ENCODE measurements around the gene DLGAP1. TPM values are rescaled to one million over a fixed set of nuclear protein-coding genes. Genes with fewer than 3 reads are reported as not detected.

Gene DLGAP1
- total and polyA plus RNA-seq, 2 experiments from 2014 or later = 17.0 to 48.5 TPM

- TF ChIP-seq, protein P1, sequence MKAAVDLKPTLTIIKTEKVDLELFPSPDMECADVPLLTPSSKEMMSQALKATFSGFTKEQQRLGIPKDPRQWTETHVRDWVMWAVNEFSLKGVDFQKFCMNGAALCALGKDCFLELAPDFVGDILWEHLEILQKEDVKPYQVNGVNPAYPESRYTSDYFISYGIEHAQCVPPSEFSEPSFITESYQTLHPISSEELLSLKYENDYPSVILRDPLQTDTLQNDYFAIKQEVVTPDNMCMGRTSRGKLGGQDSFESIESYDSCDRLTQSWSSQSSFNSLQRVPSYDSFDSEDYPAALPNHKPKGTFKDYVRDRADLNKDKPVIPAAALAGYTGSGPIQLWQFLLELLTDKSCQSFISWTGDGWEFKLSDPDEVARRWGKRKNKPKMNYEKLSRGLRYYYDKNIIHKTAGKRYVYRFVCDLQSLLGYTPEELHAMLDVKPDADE (IDR thresholded peaks at IDR 0.05) = no peak
- TF ChIP-seq POLR2AphosphoS5 (IDR thresholded peaks at IDR 0.05; ENCODE audit: low read depth) = no peak
Observed at GRCh38 chr18:4250141-4250540, 205.0 kb downstream of the DLGAP1 start (continued).

DNA sequence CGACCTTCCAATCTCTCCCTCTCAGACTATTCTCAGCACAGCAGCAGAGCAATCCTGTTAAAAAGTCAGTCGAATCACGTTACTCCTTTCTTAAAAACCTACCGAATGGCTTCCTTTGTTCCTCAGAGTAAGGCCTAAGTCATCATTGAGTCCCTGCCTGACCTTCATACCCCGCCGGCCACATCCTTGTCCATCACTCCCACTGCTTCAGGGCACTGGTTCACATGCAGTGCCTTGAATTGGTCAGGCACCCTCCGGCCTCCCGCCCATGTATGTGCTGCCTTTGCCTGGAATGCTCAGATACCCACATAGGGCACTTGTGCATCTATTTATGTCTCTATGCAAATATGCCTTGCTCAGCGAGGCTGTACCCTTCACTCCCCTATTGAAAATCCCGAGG is 206.4 kb downstream of the DLGAP1 start:
- Histone ChIP-seq H3K4me2 (no peak overlapping the region), H4K20me1 (replicated peaks; ENCODE audit: insufficient read depth) (no peaks in the 10 kb centered on the region), H3K9me2 (ENCODE audit: insufficient read depth) (no peaks in the 10 kb centered on the region), H3F3A (replicated peaks; ENCODE audit: low read depth) (no peaks in the 10 kb centered on the region), H3K4me1 (ENCODE audit: insufficient read depth) (no peaks in the 10 kb centered on the region), H3K27me3 (ENCODE audit: insufficient read depth) (peaks cover 12% of the 10 kb centered on the region), H3K36me3 (ENCODE audit: insufficient read depth) (no peaks in the 10 kb centered on the region), H2AFZ (no peak overlapping the region), H3K79me2 (replicated peaks; ENCODE audit: insufficient read depth) (no peaks in the 10 kb centered on the region), H3K4me3 (no peak overlapping the region), H3K27ac (ENCODE audit: low read depth) (no peak overlapping the region)
- no peak for DNase-seq (ENCODE audit: low spot score)
- ATAC-seq = peak; percentile 45
- H3K9me3 Mint-ChIP-seq = no peaks in the 10 kb centered on the region
- no peak overlapping the region for H3K4me3 Mint-ChIP-seq
- H3K4me1 Mint-ChIP-seq = peaks cover 36% of the 10 kb centered on the region
- H3K36me3 Mint-ChIP-seq (ENCODE audit: low read depth) = no peaks in the 10 kb centered on the region
- H3K27ac Mint-ChIP-seq = no peak overlapping the region
- no peaks in the 10 kb centered on the region for H3K27me3 Mint-ChIP-seq (ENCODE audit: insufficient read depth, low read depth, poor library complexity)
- no peak for TF ChIP-seq CREB1 (CRISPR knock-in tag; IDR thresholded peaks at IDR 0.05; ENCODE audit: low read depth)
- no peak for TF ChIP-seq NANOG (IDR thresholded peaks at IDR 0.05; ENCODE audit: borderline replicate concordance)
- TF ChIP-seq, protein P2, sequence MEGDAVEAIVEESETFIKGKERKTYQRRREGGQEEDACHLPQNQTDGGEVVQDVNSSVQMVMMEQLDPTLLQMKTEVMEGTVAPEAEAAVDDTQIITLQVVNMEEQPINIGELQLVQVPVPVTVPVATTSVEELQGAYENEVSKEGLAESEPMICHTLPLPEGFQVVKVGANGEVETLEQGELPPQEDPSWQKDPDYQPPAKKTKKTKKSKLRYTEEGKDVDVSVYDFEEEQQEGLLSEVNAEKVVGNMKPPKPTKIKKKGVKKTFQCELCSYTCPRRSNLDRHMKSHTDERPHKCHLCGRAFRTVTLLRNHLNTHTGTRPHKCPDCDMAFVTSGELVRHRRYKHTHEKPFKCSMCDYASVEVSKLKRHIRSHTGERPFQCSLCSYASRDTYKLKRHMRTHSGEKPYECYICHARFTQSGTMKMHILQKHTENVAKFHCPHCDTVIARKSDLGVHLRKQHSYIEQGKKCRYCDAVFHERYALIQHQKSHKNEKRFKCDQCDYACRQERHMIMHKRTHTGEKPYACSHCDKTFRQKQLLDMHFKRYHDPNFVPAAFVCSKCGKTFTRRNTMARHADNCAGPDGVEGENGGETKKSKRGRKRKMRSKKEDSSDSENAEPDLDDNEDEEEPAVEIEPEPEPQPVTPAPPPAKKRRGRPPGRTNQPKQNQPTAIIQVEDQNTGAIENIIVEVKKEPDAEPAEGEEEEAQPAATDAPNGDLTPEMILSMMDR (conservative IDR thresholded peaks at IDR 0.05; ENCODE audit: low read depth in 2 of 2) = no peak
- no peak for TF ChIP-seq STAT1 (IDR thresholded peaks at IDR 0.05; ENCODE audit: unreplicated experiment)
- no peak for TF ChIP-seq REST (IDR thresholded peaks at IDR 0.05; ENCODE audit: unreplicated experiment)
- no peak for TF ChIP-seq ZNF462 (CRISPR knock-in tag; IDR thresholded peaks at IDR 0.05)
- TF ChIP-seq EZH2phosphoT487 (IDR thresholded peaks at IDR 0.05; ENCODE audit: unreplicated experiment) = no peak
- no peak for TF ChIP-seq ZNF114 (CRISPR knock-in tag; IDR thresholded peaks at IDR 0.05)
- no peak for TF ChIP-seq EZH2 (IDR thresholded peaks at IDR 0.05; ENCODE audit: low read depth, unreplicated experiment)
- TF ChIP-seq ZNF331 (CRISPR knock-in tag; IDR thresholded peaks at IDR 0.05; ENCODE audit: low read depth) = no peak
- TF ChIP-seq, protein P1 (IDR thresholded peaks at IDR 0.05) = no peak

Data from GM23338 (cell line).